DMS153 (cell line): ENCODE data around the gene HIVEP3.

Source experiments
- DNase-seq: peaks from one replicate; lab custom pipeline; 2025; lab: John Stamatoyannopoulos, UW

Gene HIVEP3

DNA sequence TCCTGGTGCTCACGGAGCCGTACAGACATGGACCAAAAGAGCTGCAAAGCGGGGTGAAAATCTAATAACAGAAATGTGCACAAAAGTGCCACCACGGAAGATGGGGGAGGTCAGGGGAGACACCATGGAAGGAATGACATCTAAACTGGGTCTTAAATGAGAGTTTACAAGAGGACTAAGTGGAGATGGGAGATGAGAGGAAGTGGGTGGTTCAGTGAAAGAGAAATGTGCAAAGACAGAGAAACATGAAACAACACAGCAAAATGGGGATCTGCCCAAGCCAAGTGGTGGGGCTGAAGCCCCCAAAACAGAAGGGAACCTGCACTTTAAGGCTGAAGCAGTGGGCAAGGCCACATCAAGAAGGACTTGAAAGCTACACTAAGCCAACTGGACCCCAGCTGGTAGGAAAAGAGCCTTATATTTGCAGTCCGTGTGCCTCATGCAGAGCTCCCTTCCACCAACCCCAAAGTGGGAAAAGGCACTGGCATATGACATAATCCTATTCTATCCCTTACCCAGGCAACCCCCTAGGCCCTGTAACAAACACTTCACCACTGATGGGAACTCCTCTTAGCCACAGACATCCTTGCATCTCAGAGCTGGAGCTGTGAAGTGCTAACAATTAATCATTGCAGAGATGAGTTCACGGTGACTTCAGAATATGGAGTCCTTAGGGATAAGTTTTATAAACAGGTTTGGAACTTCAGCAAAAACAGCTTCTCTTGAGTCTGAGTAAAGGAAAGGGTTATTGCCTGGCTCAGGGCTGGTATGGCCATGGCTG lies 235.7 kb downstream of the HIVEP3 start:
- no peak for DNase-seq

DNA sequence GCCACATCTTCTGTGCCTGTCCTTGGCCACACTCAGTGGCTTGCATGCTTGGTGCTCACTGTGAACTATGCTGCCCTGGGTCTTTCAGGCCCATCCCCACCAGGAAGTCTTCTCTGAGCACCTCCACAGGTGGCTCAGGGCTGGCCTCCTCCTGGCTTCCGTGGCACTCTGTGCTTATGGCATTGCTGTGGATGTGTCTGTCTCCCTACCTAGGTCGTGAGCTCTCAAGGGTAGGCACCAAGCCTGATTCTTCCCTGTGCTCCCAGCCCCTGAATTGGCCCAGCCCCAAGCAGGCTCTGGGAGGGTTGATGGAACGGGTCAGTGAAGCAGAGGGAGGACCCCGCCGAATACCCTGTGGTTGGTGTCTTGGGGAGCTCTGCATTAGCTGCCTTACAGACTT lies 236.6 kb downstream of the HIVEP3 start:
- DNase-seq: no peak

DNA sequence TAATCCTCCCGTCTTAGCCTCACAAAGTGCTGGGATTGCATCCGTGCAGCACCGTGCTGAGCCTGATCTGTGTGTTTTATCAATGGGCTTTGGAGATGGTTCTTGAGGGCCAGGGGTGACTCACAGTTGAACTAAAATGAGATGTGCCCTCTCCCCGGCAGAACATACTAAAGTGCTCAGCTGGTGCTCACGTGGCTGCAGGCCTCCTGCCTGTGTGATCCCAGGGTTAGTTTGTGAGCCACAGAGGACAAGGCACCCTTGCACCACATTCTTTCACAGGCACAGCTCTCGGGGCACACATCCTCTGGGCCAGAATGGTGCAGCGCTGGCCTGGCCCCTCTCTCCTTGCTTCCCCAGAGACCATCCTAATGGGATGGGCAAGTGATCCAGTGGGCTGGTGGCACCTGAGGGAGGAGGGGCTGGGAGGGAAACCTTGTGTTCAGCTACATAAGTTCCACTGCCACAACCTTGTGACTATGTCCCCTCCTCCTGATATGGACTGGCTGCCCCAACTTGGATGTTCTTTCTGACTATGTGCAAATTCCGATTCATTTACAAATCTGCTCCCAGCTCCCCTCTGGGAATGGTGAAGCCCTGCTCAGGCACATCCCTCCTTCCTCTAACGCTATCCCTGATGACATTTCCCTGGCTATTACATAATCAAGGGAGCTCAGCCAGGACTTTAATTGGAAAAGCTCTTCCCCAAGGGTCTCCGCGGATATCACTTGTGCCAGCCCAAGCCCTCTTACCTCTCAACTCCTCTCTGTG lies 237.2 kb downstream of the HIVEP3 start:
- DNase-seq: no peak

DNA sequence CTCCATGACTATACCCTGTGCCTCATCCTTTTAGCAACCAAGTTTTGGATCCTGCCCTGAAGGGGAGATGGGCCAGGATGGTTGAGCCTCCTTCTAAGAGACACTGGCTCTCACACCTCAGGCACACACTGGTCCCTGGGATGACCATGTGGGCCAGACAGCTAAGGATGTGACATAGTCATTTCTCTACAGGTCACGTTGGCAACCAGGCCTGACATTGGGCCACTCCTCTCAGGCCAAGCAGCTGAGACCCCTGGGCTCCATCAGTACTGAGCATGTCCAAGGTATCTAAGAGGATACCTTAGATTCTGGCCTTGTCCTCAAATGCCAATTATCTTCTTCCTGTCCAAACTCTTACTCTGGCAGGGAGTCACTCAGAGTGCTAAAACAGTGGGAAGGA lies 238.7 kb downstream of the HIVEP3 start:
- no peak for DNase-seq

DNA sequence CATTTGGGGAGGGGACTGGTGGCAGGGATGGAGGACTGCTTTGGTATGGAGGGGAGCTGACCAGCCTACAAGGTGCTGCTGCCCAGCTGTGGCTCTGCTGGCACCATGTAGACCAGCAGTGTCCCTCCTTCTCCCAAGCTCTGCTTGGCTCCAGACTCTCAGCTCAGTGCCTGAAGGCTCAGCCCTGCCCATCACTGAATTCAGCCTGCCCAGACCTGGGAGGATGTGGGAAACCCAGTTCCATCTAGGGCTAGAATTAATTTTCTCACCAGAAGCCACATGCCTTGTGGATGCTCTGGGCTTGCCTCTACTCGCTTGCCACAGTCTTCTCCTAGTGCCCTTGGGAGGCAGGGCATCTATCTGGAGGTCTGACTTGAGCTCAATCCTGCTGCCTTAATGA lies 239.2 kb downstream of the HIVEP3 start:
- DNase-seq: no peak

DNA sequence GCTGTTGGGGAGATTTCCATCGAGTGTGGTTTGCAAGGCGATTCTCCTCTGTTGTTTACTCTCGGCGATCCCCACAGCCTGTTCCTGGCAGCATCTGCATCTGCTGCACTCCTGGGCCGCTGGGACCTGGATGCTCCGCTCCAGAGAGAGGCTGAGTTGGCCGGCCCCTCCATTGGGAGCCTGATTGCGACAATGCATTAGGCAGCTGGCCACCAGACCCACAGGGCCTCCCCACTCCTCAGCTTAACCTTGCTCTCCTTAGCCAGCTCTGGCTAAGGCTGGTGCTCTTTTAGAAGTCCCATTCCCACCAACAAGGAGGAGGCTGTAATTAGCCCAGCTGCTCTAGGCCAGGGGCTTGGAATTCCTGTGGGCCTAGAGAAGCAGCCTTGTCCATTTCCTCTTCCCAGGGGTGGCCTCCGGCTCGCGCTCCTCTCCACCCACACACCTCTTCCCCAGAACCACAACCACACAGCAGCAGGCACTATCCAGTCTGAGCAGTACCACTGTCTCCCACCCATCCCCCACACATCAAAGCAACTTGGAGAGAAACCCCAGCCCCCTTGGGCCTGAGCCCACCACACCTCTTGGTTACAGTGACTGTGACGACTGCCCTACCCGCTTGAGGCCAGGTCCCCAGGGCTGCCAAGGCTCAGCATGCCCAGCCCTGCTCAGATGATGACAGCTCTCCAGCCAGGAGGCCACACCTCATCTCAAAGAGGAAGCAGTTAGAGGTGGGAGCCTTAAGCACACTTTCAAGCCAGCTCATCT lies 240.4 kb downstream of the HIVEP3 start:
- no peak for DNase-seq

DNA sequence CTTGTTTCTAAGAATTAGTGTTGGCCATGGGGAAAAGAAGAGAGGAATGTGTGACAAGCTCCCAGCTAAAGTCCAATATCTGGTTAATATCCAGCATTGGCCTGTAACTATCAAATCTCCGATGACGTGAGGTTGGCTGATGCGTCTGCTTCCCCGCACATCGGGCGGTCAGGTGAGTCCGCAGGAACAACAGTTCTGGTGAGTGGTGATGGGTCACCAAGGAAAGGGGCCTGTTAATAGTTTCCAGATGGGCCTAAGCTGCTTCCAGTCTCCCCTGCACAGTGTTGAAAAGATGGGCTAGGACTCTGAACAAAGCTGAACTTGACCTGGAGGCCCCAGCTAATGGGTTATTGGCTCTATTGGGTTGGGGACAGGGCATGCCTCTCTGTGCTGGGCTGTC lies 241.1 kb downstream of the HIVEP3 start:
- no peak for DNase-seq

DNA sequence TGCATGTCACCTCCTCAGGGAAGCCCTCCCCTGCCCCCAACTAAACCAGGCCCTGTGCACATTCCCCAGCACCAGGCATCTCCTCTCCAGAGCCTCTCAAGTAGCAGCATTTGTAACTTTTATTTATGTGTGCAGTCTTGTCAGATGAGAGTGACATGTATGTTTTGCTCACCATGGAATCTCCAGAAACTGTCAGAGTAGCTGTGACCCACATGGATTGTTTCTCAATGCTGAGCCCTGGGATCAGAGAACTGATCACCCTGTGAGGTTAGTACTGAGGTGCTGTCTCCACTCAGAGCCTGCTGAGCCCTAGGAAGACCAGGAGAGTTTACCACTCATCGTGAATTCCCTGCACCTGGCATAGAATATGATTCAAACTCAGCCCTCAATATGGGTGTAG lies 243.3 kb downstream of the HIVEP3 start:
- no peak for DNase-seq

DNA sequence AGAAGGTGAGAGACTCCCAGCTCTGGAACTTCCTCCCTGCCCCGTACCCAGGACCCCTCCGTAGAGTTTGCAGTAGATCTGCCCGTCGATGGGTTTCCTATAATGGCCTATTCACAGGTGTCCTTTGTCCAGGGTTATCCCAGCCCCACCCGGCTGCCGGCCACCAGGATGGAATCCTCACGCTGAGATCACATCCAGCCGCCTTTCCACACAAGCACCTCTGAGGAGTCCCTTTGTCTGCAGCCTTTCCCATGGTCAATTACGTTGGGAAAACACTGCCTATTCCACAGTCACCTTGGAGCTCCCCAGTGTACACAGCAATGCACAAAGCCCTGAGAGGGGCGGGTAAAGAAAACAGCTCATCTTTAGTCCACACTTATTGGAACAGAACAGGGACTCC lies 244.2 kb downstream of the HIVEP3 start:
- peak; percentile 58 for DNase-seq

DNA sequence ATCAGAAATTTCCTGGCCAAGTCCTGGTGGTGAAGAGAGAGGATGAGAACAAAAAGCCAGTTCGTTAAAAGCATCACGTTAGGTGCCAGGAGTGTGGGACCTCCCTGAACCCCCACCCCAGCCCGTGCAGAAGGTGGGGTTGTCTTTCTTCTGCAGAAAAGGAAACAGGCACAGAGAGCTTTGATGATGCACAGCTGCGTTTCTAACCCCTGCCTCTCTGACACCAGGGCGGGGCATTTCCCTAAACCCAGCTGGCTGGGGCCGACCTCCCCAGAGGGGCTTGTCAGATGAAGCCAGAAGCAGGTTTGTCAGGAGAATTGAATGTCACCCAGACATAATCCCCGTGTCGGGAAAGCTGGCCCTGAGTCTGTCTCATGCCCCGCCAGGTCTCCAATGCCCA lies 244.9 kb downstream of the HIVEP3 start:
- no peak for DNase-seq

DNA sequence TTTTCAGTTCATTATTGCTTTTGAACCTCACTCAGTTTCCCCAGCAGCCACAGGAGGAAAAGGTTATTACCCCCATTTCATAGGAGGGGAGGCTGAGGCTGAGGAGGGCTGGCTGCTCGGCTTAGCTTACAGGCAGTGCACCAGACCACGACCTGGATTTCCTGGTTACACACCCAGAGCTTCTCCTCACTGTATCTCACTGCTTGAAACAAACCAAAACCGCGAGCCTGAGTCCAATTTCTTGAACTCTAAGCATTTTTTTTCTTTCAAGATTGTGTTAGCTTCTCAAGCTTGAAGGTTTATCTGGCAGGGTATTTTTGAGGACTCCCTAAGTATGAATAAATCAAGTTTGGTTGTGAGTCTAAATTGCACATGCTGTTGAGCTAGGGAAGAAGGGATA lies 245.3 kb downstream of the HIVEP3 start:
- DNase-seq: no peak

DNA sequence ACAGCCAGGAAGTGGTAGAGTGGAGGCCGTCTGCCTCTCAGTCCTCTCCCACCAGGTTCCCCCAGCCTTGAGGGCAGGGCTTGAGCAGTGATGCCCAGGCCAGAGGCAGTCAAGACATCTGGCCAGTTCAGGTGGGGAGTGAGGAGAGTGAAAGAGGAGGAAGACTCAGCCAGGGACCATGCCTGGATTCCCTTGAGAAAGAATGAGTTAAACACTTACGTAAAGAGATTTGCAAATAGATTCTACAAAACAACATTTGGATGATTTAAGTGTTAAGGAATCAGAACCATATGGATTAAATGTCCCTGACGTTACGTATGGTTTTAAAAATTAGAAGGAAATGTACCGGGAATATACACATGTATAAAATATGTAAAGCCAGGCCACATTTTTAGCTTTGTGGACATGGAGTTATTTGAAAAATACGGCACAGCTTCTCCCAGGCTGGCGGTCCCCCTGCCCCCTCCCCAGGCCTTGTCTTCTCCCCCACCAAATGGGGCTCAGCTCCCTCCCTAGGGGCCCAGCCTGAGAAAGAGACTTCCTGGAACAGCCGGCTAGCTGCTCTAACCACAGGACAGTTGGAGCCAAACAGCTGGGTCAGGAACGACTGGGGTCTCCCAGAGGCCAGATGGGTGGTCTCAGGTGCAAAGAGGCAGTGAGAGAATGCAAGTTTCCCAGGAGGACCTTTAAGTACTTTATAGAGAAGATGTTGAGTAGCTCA lies 245.9 kb downstream of the HIVEP3 start:
- no peak for DNase-seq

DNA sequence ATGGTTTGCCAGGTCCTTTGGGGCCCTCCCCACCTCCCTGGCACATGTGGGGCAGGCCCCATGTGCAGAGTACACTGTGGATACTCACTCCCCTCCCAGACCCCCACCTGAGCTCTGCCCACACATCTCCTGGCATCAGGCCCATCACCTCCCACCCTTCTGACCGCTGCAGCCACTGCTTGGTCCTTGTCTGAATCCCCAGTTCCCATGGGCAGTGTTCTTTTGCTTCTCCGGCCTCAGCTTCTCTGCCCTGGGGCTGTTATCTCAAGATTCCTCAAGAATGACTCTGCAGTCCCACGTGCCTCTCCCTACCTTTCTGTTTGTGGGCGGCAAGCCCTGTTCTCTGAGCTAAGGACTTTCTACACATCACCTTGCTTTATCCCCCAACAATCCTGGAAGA lies 246.5 kb downstream of the HIVEP3 start:
- DNase-seq: no peak

DNA sequence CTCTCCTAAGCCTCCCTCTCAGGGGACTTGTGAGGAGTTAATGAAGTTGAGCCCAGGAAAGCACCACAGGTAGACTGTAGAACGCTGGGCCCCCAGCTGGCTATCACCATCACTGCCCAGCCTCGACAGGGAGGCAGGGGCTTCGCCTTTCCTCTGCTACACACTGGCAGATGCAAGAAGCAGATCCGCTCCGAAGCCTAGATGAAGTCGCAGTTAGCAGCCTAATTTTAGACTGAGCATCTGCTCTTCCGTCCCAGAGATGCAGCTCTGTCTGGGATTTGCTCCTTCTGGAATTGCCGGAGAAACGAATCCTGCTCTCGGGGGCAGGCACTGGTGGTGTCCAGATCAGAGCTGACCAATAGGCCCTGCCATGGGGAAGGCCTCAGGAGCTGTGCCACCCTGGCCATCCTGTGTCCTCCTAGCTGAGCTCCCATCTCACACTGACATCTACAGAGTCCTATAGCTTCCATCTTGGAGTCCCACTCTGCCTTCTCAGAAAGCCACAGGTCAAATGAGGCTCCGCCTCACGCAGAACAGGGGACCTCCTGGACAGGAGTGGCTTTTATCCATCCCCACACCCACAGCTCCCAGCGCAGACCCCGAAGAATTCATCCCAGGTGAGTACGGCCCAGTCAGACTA lies 247.5 kb downstream of the HIVEP3 start:
- no peak for DNase-seq

DNA sequence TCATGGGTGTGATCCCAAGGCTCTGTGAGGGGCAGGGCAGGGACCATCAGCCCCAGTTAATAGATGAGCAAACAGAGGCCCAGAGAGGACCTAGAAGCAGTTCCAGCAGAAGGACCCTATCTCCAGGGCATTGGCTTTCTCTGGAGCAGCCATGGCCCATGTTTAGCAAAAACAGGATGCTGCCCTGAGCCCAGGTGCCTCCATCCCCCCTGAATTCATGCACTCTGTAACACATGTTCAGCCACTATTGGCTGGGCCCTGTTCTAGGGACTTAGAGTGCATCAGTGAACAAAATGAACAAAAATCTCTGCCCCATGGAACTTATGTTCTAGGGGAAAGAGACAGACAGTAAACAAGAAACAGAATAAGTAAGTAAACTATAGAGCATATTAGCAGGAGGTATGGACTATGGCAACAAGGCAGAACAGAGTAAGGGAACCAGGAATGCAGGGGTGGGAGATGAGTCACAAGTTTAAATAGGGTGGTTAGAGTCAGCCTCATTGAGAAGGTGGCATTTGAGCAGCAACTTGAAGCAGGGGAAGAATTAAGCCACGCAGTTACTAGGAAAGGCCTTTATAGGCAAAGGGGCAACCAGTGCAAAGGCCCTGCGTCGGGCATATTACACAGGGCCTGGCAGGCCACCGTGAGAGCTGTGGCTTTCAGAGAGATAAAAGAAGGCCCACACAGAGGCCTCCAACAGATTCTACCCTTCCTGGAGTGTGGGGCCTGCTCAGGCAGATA lies 248.3 kb downstream of the HIVEP3 start:
- DNase-seq: no peak

DNA sequence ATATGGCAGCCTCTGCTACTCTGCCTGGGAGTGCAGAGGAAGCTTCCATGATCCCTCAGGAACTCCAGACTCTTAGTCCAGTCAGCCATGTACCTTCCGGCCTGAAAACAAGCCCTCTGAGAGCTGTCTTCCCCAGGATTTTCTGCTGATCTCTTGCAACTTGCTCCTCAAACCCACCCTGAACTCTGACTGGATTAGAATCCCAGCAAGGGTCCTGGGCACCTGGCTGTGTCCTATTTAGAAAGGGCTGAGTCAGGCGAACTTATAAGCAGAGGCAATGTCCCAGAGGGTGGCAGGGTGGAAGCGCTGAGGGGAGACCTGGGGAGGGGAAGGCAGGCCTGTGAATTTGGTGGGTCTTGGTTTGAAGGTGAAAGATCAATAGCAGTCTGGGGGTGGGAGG lies 249.8 kb downstream of the HIVEP3 start:
- no peak for DNase-seq

DNA sequence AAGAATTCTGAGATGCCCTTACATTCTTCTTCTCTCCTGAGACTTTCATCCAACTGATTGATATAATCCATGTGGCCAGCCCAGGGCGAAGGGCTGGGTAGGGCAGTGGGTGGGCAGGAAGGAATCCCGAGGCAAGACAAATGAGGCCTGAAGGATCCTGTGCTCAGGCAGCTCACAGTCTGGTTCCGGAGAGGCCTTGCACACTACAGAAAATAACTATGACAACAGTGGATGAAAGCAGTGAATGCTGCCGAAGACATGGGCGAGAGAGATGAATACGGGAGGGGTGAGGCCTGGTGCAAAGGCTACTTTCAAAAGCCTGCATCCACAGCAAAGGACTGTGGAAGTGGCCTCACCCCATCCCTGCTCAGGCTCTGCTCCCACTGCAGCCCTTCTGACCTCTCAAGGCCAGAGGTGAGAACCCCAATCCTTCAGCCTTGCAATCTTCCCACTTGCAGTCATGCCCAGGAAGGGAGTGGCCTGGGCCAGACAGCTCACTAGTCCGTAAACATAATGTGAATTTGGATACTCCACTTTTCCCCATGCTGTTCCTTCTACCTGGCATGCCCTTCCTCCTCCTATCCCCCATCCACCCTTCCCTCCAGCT lies 250.6 kb downstream of the HIVEP3 start:
- DNase-seq: no peak

DNA sequence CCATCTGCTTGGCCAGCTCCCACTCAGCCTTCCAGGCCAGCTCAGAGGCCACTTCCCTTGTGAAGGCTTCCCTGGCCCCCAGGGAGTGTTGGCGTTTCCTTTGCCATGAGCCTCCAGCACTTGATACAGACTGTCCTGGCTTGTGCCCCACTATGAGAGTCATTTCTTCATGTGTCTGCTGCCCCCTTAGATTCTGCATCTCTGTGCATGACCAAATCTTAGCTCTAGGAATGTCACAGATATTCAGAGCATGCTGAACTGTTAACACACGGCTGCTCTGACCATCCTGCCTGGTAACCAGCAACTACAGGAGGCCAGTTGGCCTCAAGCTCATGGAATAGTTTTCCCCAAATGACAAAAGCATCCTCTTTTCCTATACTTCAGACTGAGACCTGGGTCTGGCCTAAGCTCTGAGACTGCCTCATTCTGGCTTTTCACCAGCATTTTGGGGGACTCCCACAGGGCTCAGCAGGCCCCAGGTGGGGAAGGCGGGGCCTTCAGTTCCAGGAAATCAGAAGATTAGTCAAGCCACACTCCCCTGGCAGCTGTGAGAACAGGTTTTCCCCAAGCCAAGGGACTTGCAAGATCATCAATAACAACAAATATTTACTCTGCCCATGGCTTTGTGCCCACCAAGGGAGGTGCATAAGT lies 251.6 kb downstream of the HIVEP3 start:
- DNase-seq: no peak

DNA sequence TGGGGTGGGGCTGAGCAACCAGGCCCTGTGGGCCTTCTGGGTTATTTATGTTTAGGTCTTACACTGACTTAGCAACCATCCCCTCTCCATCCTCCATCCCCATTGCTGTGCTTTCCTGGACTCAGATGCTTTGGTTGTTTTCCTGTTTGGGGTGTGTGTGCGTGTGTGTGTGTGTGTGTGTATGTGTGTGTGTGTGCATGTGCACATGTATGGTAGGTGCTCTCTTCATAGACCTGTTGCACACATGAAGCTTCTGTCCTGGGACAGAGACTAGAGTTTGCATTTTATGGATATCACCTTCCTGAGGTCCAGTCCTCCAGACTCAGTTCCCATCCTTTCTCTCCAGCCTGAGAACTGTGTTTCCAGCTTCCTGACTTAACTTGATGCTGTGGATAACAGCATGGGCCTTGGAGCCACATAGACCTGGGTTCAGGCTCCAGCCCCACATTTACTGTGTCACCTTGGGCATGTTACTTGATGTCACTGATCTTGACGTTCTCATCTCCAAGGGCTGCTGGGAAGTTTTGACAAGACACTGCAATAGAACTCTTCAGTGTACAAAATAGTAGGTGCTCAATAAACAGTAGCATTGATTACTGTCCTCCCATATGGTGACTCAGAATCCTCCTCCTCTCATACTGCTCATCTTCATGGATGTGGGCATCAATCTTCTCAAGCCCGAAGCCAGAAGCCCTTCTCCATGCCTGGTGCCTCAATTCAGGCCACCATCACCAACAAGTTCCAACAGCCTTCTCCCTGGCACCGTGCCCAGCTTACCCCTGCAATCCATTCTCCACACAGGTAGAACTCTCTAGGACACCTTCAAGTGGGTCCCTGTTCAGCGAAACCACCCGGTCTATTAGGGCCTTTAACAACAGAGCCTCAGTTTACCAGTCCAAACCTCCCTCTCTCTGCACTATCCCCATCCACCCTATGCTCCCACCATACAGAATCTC lies 252.5 kb downstream of the HIVEP3 start:
- DNase-seq: no peak
